Fibroblast of lung (primary cell): ENCODE results near the gene TIAM2. TPM values are rescaled to one million over a fixed set of nuclear protein-coding genes. Genes with fewer than 3 reads are reported as not detected.

Experiments
- DNase-seq, 2 donors: peaks; one replicate each; pipeline versions ENCODE4 v3.0.0 to v3.0.0-alpha.2; 2010; ENCODE audit warnings: low read depth in 2 of 2
- H2AFZ ChIP-seq: 2 replicates; pipeline ENCODE4 v1.5.1; 2012; ENCODE audit warnings: low read length, control low read depth, inconsistent platforms
- H3K27ac ChIP-seq: 2 replicates; pipeline ENCODE4 v1.5.1; 2011; ENCODE audit warnings: low read length, control low read depth; ENCODE audit not compliant: insufficient read depth
- H3K27me3 ChIP-seq: 2 replicates; pipeline ENCODE4 v1.5.1; 2011; ENCODE audit warnings: mild to moderate bottlenecking, low read length; ENCODE audit not compliant: control insufficient read depth, insufficient read depth
- H3K36me3 ChIP-seq: 2 replicates; pipeline ENCODE4 v1.5.1; 2011; ENCODE audit warnings: low read length; ENCODE audit not compliant: control insufficient read depth, insufficient read depth
- H3K4me1 ChIP-seq: 2 replicates; pipeline ENCODE4 v1.5.1; 2011; ENCODE audit warnings: low read length; ENCODE audit not compliant: control insufficient read depth, insufficient read depth; ENCODE audit errors: extremely low read depth
- H3K4me2 ChIP-seq: 2 replicates; pipeline ENCODE4 v1.5.1; 2011; ENCODE audit warnings: low read length, control low read depth; ENCODE audit not compliant: insufficient read depth; ENCODE audit errors: extremely low read depth
- H3K4me3 ChIP-seq, 4 experiments: fragments of 200-600 bp in 1 of 4; sonication (generic) in 1 of 4; replicated peaks in 1 of 4; 2 replicates each; pipeline ENCODE4 v1.5.1; 2011 to 2016; ENCODE audit warnings: low read length in 4 of 4, low read depth in 3 of 4, mild to moderate bottlenecking in 3 of 4, control low read depth in 2 of 4, inconsistent platforms in 1 of 4, mixed read lengths in 1 of 4; ENCODE audit not compliant: insufficient read depth in 1 of 4; ENCODE audit errors: control extremely low read depth in 1 of 4
- H3K79me2 ChIP-seq: 2 replicates; pipeline ENCODE4 v1.5.1; 2012; ENCODE audit warnings: mild to moderate bottlenecking, low read length, inconsistent platforms; ENCODE audit not compliant: control insufficient read depth, insufficient read depth
- H3K9ac ChIP-seq: 2 replicates; pipeline ENCODE4 v1.5.1; 2011; ENCODE audit warnings: mild to moderate bottlenecking, low read length, control low read depth; ENCODE audit not compliant: insufficient read depth
- H3K9me3 ChIP-seq: 2 replicates; pipeline ENCODE4 v1.5.1; 2012; ENCODE audit warnings: low read depth, low read length; ENCODE audit not compliant: control insufficient read depth, insufficient read depth
- H4K20me1 ChIP-seq: 2 replicates; pipeline ENCODE4 v1.5.1; 2011; ENCODE audit warnings: low read length; ENCODE audit not compliant: control insufficient read depth, insufficient read depth; ENCODE audit errors: extremely low read depth
- EZH2 ChIP-seq: IDR thresholded peaks from 2 replicates; pipeline ENCODE4 v1.5.1; 2012; ENCODE audit warnings: low read length, control low read depth, mild to moderate bottlenecking; ENCODE audit errors: missing control alignments
- polyA plus RNA-seq, 2 donors: library from polyadenylated mRNA; depleted of rRNA in 1 of 2; stranded (reverse) in 1 of 2; unstranded in 1 of 2; fragments of >200 nt; gene quantifications; 2 replicates each; pipeline ENCODE4 v1.2.1, GENCODE V29; 2011 to 2012; ENCODE audit warnings: missing spikeins in 1 of 2
- total RNA-seq: library from RNA; depleted of rRNA; stranded (reverse); fragments of >200 nt; gene quantifications from 2 replicates; pipeline ENCODE4 v1.2.1, GENCODE V29; 2014
- TF ChIP-seq, protein P1 (sequence below), 2 donors: IDR thresholded peaks in 1 of 2; conservative IDR thresholded peaks in 1 of 2; 1 replicate in 1 of 2; 2 replicates in 1 of 2; pipeline ENCODE4 v1.5.1; 2011 to 2012; ENCODE audit warnings: low read length in 2 of 2, control low read depth in 1 of 2, inconsistent platforms in 1 of 2, low read depth in 1 of 2, mild to moderate bottlenecking in 1 of 2

The TIAM2 gene
- total and polyA plus RNA-seq, 2 donors (not counting 1 experiment from before 2014, with no cell fraction given) = 6.2 to 11.2 TPM

DNA sequence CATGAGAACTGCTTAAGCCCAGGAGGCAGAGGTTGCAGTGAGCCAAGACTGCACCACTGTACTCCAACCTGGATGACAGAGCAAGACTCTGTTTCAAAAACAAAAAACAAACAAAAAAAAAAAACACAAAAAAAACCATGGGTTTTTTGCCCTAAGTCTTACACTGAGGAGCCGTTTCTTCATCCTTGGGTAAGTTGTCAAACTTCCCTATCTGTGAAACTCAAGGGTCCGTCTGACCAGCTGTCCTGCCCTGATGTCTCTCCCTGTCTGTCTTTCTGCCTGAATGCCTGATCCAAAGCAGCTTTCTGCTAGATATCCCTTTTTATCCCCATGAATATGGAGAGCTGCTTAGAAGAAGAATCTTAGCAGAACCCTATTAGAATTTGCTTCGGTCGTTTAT lies 227.4 kb downstream of the TIAM2 start:
- H3K9ac ChIP-seq = no peak overlapping the region
- H3K36me3 ChIP-seq = no peaks in the 10 kb centered on the region
- no peak overlapping the region for H3K4me2 ChIP-seq

DNA sequence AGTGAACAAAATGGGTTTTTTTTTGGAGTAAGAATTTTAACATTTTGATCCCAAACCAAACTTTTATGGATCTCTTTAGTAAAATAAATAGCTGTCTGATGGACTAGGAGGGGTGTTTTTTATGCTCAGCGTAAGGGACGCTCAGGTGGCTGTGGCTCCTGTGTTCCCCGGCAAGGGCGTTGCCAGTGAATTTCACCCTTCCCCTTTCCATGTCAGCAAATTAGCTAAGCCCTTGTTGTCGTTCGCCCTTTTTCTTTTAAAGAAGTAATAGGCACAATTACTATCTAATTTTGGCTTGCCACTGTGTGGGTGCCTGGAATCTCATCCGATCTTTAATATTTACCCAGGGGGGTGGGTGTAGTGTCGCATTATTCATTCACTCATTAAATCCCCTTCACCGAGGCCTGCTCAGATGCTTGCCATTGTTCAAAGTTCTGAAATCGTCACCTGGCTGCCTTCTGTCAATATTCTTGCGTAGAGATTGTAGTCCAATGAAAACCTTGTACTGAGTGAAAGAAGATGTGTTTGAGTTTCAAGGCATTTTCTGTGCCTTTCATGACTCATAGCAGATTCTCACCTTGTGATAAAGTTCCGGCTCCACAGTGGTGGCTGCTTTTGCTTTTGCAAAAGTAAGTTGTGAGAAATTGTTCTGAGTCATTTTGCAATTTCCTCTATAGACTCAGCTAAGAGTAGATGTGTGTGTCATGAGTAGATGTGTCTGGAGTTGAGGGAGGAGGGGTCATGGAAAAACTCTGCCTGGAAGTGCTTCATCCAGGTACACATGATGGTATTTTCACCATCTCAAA lies 228.7 kb downstream of the TIAM2 start:
- Histone ChIP-seq H3K4me3 (no peak overlapping the region), H3K79me2 (no peaks in the 10 kb centered on the region), H3K27me3 (no peaks in the 10 kb centered on the region), H3K9me3 (no peaks in the 10 kb centered on the region), H3K27ac (no peak overlapping the region), H3K9ac (no peak overlapping the region), H4K20me1 (no peaks in the 10 kb centered on the region), H2AFZ (no peak overlapping the region), H3K4me2 (no peak overlapping the region), H3K36me3 (no peaks in the 10 kb centered on the region), H3K4me1 (peaks cover 4% of the 10 kb centered on the region)
- TF ChIP-seq EZH2 = no peak
- TF ChIP-seq, protein P1, sequence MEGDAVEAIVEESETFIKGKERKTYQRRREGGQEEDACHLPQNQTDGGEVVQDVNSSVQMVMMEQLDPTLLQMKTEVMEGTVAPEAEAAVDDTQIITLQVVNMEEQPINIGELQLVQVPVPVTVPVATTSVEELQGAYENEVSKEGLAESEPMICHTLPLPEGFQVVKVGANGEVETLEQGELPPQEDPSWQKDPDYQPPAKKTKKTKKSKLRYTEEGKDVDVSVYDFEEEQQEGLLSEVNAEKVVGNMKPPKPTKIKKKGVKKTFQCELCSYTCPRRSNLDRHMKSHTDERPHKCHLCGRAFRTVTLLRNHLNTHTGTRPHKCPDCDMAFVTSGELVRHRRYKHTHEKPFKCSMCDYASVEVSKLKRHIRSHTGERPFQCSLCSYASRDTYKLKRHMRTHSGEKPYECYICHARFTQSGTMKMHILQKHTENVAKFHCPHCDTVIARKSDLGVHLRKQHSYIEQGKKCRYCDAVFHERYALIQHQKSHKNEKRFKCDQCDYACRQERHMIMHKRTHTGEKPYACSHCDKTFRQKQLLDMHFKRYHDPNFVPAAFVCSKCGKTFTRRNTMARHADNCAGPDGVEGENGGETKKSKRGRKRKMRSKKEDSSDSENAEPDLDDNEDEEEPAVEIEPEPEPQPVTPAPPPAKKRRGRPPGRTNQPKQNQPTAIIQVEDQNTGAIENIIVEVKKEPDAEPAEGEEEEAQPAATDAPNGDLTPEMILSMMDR (conservative IDR thresholded peaks at IDR 0.05 in 1 of 2, IDR thresholded peaks at IDR 0.05 in 1 of 2; ENCODE audit: low read depth in 1 of 2, low read length in 2 of 2) = no peak
- peak; percentile 68 to 95 for DNase-seq

More for the DNA sequence above, 227.4 kb downstream of the TIAM2 start:
- H3K4me3 ChIP-seq = no peak overlapping the region
- H3K4me1 ChIP-seq = peaks cover 4% of the 10 kb centered on the region
- H3K27me3 ChIP-seq = no peaks in the 10 kb centered on the region
- TF ChIP-seq, protein P1 (conservative IDR thresholded peaks at IDR 0.05 in 1 of 2, IDR thresholded peaks at IDR 0.05 in 1 of 2; ENCODE audit: low read depth in 1 of 2, low read length in 2 of 2) = no peak
- no peak for TF ChIP-seq EZH2
- H3K27ac ChIP-seq = no peak overlapping the region
- no peaks in the 10 kb centered on the region for H3K79me2 ChIP-seq
- no peaks in the 10 kb centered on the region for H4K20me1 ChIP-seq
- no peak for DNase-seq
- H2AFZ ChIP-seq = no peak overlapping the region
- H3K9me3 ChIP-seq = no peaks in the 10 kb centered on the region

DNA sequence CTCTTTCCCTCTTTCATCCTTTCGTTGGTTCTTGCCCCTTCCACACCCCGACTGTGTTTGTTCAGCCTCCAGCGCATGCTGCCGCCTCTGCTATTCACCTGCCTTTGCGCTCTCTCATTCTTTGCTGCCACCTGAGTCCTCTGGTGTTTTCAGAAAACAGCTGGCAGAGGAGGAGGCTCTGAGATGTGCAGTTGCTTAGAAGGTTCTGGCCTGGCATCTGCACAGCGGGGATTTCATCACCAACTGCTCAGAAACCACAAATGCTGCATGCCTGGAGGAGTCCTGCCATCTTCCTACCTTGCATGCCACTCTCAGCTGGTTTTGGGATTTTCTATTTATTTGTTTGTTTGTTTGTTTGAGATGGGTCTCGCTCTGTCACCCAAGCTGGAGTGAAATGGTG lies 229.5 kb downstream of the TIAM2 start:
- no peak for TF ChIP-seq EZH2
- TF ChIP-seq, protein P1 (conservative IDR thresholded peaks at IDR 0.05 in 1 of 2, IDR thresholded peaks at IDR 0.05 in 1 of 2; ENCODE audit: low read depth in 1 of 2, low read length in 2 of 2) = no peak
- Histone ChIP-seq H3K4me3 (no peak overlapping the region), H3K27me3 (no peaks in the 10 kb centered on the region), H3K79me2 (no peaks in the 10 kb centered on the region), H3K27ac (no peak overlapping the region), H3K36me3 (no peaks in the 10 kb centered on the region), H3K9ac (no peak overlapping the region), H4K20me1 (no peaks in the 10 kb centered on the region), H3K9me3 (no peaks in the 10 kb centered on the region), H3K4me2 (no peak overlapping the region), H3K4me1 (peaks cover 4% of the 10 kb centered on the region), H2AFZ (no peak overlapping the region)
- DNase-seq = peak in 1 of 2 donors; percentile 18
